Mesodermal cell (in vitro differentiated cells): ENCODE data around the gene FER.

Source experiments
- H3K27ac ChIP-seq: 2 replicates; pipeline ENCODE4 v1.7.0; 2013; ENCODE audit warnings: mild to moderate bottlenecking, low read depth, low read length, moderate library complexity; ENCODE audit not compliant: severe bottlenecking
- H3K36me3 ChIP-seq: 2 replicates; pipeline ENCODE4 v1.7.1; 2013; ENCODE audit warnings: mild to moderate bottlenecking, low read length, moderate library complexity; ENCODE audit not compliant: control insufficient read depth, insufficient read depth
- H3K4me1 ChIP-seq: one replicate; pipeline ENCODE4 v1.7.1; 2013; ENCODE audit warnings: mild to moderate bottlenecking, low read length; ENCODE audit not compliant: insufficient read depth, control insufficient read depth, poor library complexity, severe bottlenecking
- H3K4me3 ChIP-seq: 2 replicates; pipeline ENCODE4 v1.7.0; 2013; ENCODE audit warnings: low read length, control low read depth, mild to moderate bottlenecking; ENCODE audit not compliant: insufficient read depth, poor library complexity, severe bottlenecking; ENCODE audit errors: extremely low read depth
- H3K9me3 ChIP-seq: 2 replicates; pipeline ENCODE4 v1.7.1; 2013; ENCODE audit warnings: mild to moderate bottlenecking, low read length, moderate library complexity; ENCODE audit not compliant: control insufficient read depth
- WGBS, 2 experiments: methylation state at CpG; one replicate each; pipeline ENCODE4 v1.1.5; 2013; ENCODE audit warnings: missing lambda C conversion rate in 2 of 2; ENCODE audit not compliant: insufficient coverage in 2 of 2; 5-methylcytosine and 5-hydroxymethylcytosine counted together

Gene FER

GRCh38 chr5:109145139-109145538 is 397.4 kb downstream of the FER start:
- H3K4me3 ChIP-seq: no peak overlapping the region
- H3K27ac ChIP-seq: no peak overlapping the region
- WGBS, 2 experiments: no CpG with 5 or more reads among the region's 1 CpG
- H3K9me3 ChIP-seq: no peaks in the 10 kb centered on the region
- no peaks in the 10 kb centered on the region for H3K4me1 ChIP-seq
- no peaks in the 10 kb centered on the region for H3K36me3 ChIP-seq

GRCh38 chr5:109146591-109146990 is 398.9 kb downstream of the FER start:
- Histone ChIP-seq H3K4me3 (no peak overlapping the region), H3K4me1 (no peaks in the 10 kb centered on the region), H3K9me3 (no peaks in the 10 kb centered on the region), H3K36me3 (no peaks in the 10 kb centered on the region), H3K27ac (no peak overlapping the region)
- WGBS, 2 experiments: 85% methylated on average over 1 of the region's 3 CpGs; no CpG with 5 or more reads in 1 of the 2 experiments

- H3K4me3 ChIP-seq: no peak overlapping the region
- no CpG with 5 or more reads among the region's 4 CpGs for WGBS, 2 experiments
Measured at GRCh38 chr5:109152565-109152964, 404.9 kb downstream of the FER start.

GRCh38 chr5:109155625-109156024 is 407.9 kb downstream of the FER start:
- Histone ChIP-seq H3K27ac (no peak overlapping the region), H3K4me3 (no peak overlapping the region), H3K36me3 (no peaks in the 10 kb centered on the region), H3K9me3 (no peaks in the 10 kb centered on the region), H3K4me1 (no peaks in the 10 kb centered on the region)

More at GRCh38 chr5:109152565-109152964, 404.9 kb downstream of the FER start:
- no peaks in the 10 kb centered on the region for H3K4me1 ChIP-seq
- no peak overlapping the region for H3K27ac ChIP-seq
- no peaks in the 10 kb centered on the region for H3K9me3 ChIP-seq
- no peaks in the 10 kb centered on the region for H3K36me3 ChIP-seq

GRCh38 chr5:109156885-109157284 is 409.2 kb downstream of the FER start:
- Histone ChIP-seq H3K4me1 (no peaks in the 10 kb centered on the region), H3K27ac (no peak overlapping the region), H3K9me3 (no peaks in the 10 kb centered on the region), H3K36me3 (no peaks in the 10 kb centered on the region), H3K4me3 (no peak overlapping the region)

GRCh38 chr5:109160468-109160867 is 412.8 kb downstream of the FER start:
- H3K36me3 ChIP-seq: no peaks in the 10 kb centered on the region
- no peak overlapping the region for H3K4me3 ChIP-seq
- H3K4me1 ChIP-seq: no peaks in the 10 kb centered on the region
- no peak overlapping the region for H3K27ac ChIP-seq
- 76 to 100% methylated on average over 1 to 2 of the region's 3 CpGs for WGBS, 2 experiments
- no peaks in the 10 kb centered on the region for H3K9me3 ChIP-seq

GRCh38 chr5:109161914-109162683 is 414.4 kb downstream of the FER start:
- Histone ChIP-seq H3K4me3 (no peak overlapping the region), H3K27ac (no peak overlapping the region), H3K36me3 (no peaks in the 10 kb centered on the region), H3K9me3 (no peaks in the 10 kb centered on the region), H3K4me1 (no peaks in the 10 kb centered on the region)
- WGBS, 2 experiments: no CpG with 5 or more reads among the region's 4 CpGs

- WGBS, 2 experiments: no CpG with 5 or more reads among the region's 4 CpGs
- H3K9me3 ChIP-seq: no peaks in the 10 kb centered on the region
- H3K27ac ChIP-seq: no peak overlapping the region
- H3K4me1 ChIP-seq: no peaks in the 10 kb centered on the region
- no peaks in the 10 kb centered on the region for H3K36me3 ChIP-seq
- no peak overlapping the region for H3K4me3 ChIP-seq
Measured at GRCh38 chr5:109163336-109163735, 415.6 kb downstream of the FER start.

- Histone ChIP-seq H3K36me3 (no peaks in the 10 kb centered on the region), H3K4me1 (no peaks in the 10 kb centered on the region), H3K4me3 (no peak overlapping the region), H3K9me3 (no peaks in the 10 kb centered on the region), H3K27ac (no peak overlapping the region)
- WGBS, 2 experiments: 100% methylated on average over 1 of the region's 2 CpGs
Measured at GRCh38 chr5:109164001-109164400, 416.3 kb downstream of the FER start.

GRCh38 chr5:109167586-109167985 is 419.9 kb downstream of the FER start:
- Histone ChIP-seq H3K9me3 (no peaks in the 10 kb centered on the region), H3K27ac (no peak overlapping the region), H3K4me3 (no peak overlapping the region), H3K4me1 (no peaks in the 10 kb centered on the region), H3K36me3 (no peaks in the 10 kb centered on the region)

- Histone ChIP-seq H3K36me3 (no peaks in the 10 kb centered on the region), H3K4me1 (no peaks in the 10 kb centered on the region), H3K27ac (no peak overlapping the region), H3K4me3 (no peak overlapping the region), H3K9me3 (no peaks in the 10 kb centered on the region)
- WGBS, 2 experiments: 67 to 80% methylated on average over 1 to 3 of the region's 3 CpGs
Measured at GRCh38 chr5:109168151-109168550, 420.5 kb downstream of the FER start.
